Thyroid gland (tissue), 4 donors: ENCODE measurements around the gene ERC1. TPM values are rescaled to one million over a fixed set of nuclear protein-coding genes. Genes with fewer than 3 reads are reported as not detected.

ENCODE experiments used
- DNase-seq, 2 donors: peaks; one replicate each; pipeline ENCODE4 v3.0.0-alpha.2; 2019
- H3K27ac ChIP-seq, 3 donors: fragments of 200-600 bp; sonication (generic); 1 replicate in 2 of 3; 2 replicates in 1 of 3; pipeline ENCODE4 v1.5.1; 2016 to 2019; ENCODE audit warnings: mild to moderate bottlenecking in 1 of 3, moderate library complexity in 1 of 3
- H3K27me3 ChIP-seq: fragments of 200-600 bp; sonication (generic); one replicate; pipeline ENCODE4 v1.5.1; 2019
- H3K36me3 ChIP-seq, 2 donors: fragments of 200-600 bp; sonication (generic); one replicate each; pipeline ENCODE4 v1.5.1; 2016 to 2019
- H3K4me1 ChIP-seq, 2 donors: fragments of 200-600 bp; sonication (generic); one replicate each; pipeline ENCODE4 v1.5.1; 2017 to 2019
- H3K4me3 ChIP-seq, 3 donors: fragments of 200-600 bp; sonication (generic); replicated peaks in 1 of 3; 1 replicate in 2 of 3; 2 replicates in 1 of 3; pipeline ENCODE4 v1.5.1; 2016; ENCODE audit warnings: mild to moderate bottlenecking in 1 of 3
- H3K9me3 ChIP-seq: fragments of 200-600 bp; sonication (generic); one replicate; pipeline ENCODE4 v1.5.1; 2017
- CTCF ChIP-seq, 6 experiments: fragments of 200-600 bp in 3 of 6; fragments of 450-650 bp in 3 of 6; sonication (generic) in 3 of 6; IDR thresholded peaks; one replicate each; pipeline ENCODE4 v1.5.1; 2016 to 2019; ENCODE audit warnings: antibody characterized with exemption in 6 of 6, mild to moderate bottlenecking in 2 of 6, inconsistent platforms in 1 of 6, moderate library complexity in 1 of 6
- POLR2A ChIP-seq, 2 donors: fragments of 450-650 bp; IDR thresholded peaks; one replicate each; pipeline ENCODE4 v1.6.1; 2017; ENCODE audit warnings: antibody characterized with exemption in 2 of 2, mild to moderate bottlenecking in 2 of 2, moderate library complexity in 1 of 2
- WGBS, 2 donors: methylation state at CpG; one replicate each; pipeline ENCODE4 v1.1.5; 2017; 5-methylcytosine and 5-hydroxymethylcytosine counted together
- intact Hi-C: fragments of 100-400 bp; cut with DNase I; formaldehyde crosslinking; loops from one replicate; pipeline ENCODE4 v1.15.1; 2023
- total RNA-seq, 4 donors: library from RNA; depleted of rRNA; stranded (reverse); fragments of >200 nt; gene quantifications; one replicate each; pipeline ENCODE4 v1.2.3, GENCODE V29; 2016

ERC1 gene
- total RNA-seq, 4 donors from 2014 or later: 39.8 to 84.2 (median 75.8) TPM

- DNase-seq: no peak
- no peak overlapping the region for H3K4me3 ChIP-seq
- 98 to 100% methylated on average over 1 of the region's 1 CpG for WGBS, 2 donors
- no peak overlapping the region for H3K27ac ChIP-seq
- H3K27me3 ChIP-seq: no peaks in the 10 kb centered on the region
- TF ChIP-seq POLR2A (IDR thresholded peaks at IDR 0.05) (no peak), CTCF (IDR thresholded peaks at IDR 0.05) (no peak)
- no peaks in the 10 kb centered on the region for H3K9me3 ChIP-seq
- intact Hi-C loops: no loop called here
- H3K36me3 ChIP-seq: no peaks in the 10 kb centered on the region
- peaks cover 14 to 16% of the 10 kb centered on the region in 2 donors for H3K4me1 ChIP-seq
Measured at GRCh38 chr12:1127021-1127420, 136.0 kb downstream of the ERC1 start.

- no peaks in the 10 kb centered on the region for H3K9me3 ChIP-seq
- intact Hi-C loops: no loop called here
- H3K36me3 ChIP-seq: no peaks in the 10 kb centered on the region
- no peaks in the 10 kb centered on the region for H3K27me3 ChIP-seq
- peak overlapping the region in 2 of 3 donors; percentile 7 to 41 for H3K27ac ChIP-seq
- H3K4me3 ChIP-seq: no peak overlapping the region
- TF ChIP-seq POLR2A (IDR thresholded peaks at IDR 0.05) (no peak), CTCF (IDR thresholded peaks at IDR 0.05) (no peak)
- H3K4me1 ChIP-seq: peaks cover 14 to 28% of the 10 kb centered on the region in 2 donors
- WGBS, 2 donors: 42 to 45% methylated on average over 3 of the region's 3 CpGs
- peak; percentile 53 to 69 for DNase-seq
Measured at GRCh38 chr12:1130164-1130563, 139.1 kb downstream of the ERC1 start.

- WGBS, 2 donors: 46 to 53% methylated on average over 4 of the region's 4 CpGs
- peak overlapping the region; percentile 7 to 41 (median 7) for H3K27ac ChIP-seq
- intact Hi-C loops: no loop called here
Measured at GRCh38 chr12:1130571-1130970, 139.5 kb downstream of the ERC1 start.

GRCh38 chr12:1131811-1132224 lies 140.8 kb downstream of the ERC1 start:
- WGBS, 2 donors: 56 to 58% methylated on average over 2 of the region's 2 CpGs

More at GRCh38 chr12:1130571-1130970, 139.5 kb downstream of the ERC1 start:
- Histone ChIP-seq H3K27me3 (no peaks in the 10 kb centered on the region), H3K9me3 (no peaks in the 10 kb centered on the region), H3K4me1 (peaks cover 14 to 28% of the 10 kb centered on the region in 2 donors), H3K36me3 (no peaks in the 10 kb centered on the region), H3K4me3 (no peak overlapping the region)
- no peak for TF ChIP-seq CTCF (IDR thresholded peaks at IDR 0.05)
- TF ChIP-seq POLR2A (IDR thresholded peaks at IDR 0.05): no peak
- DNase-seq: no peak

GRCh38 chr12:1132311-1132710 lies 141.3 kb downstream of the ERC1 start:
- no peak for DNase-seq
- peaks cover 14 to 28% of the 10 kb centered on the region in 2 donors for H3K4me1 ChIP-seq
- 63 to 64% methylated on average over 6 of the region's 6 CpGs for WGBS, 2 donors
- H3K36me3 ChIP-seq: no peaks in the 10 kb centered on the region
- H3K4me3 ChIP-seq: no peak overlapping the region
- H3K9me3 ChIP-seq: no peaks in the 10 kb centered on the region
- no peaks in the 10 kb centered on the region for H3K27me3 ChIP-seq
- no peak overlapping the region for H3K27ac ChIP-seq
- intact Hi-C loops: no loop called here
- TF ChIP-seq CTCF (IDR thresholded peaks at IDR 0.05) (no peak), POLR2A (IDR thresholded peaks at IDR 0.05) (no peak)

More at GRCh38 chr12:1131811-1132224, 140.8 kb downstream of the ERC1 start:
- H3K9me3 ChIP-seq: no peaks in the 10 kb centered on the region
- H3K4me1 ChIP-seq: peaks cover 14 to 28% of the 10 kb centered on the region in 2 donors
- no peaks in the 10 kb centered on the region for H3K36me3 ChIP-seq
- DNase-seq: peak; percentile 18 to 41
- no peak overlapping the region for H3K27ac ChIP-seq
- H3K27me3 ChIP-seq: no peaks in the 10 kb centered on the region
- TF ChIP-seq POLR2A (IDR thresholded peaks at IDR 0.05) (no peak), CTCF (IDR thresholded peaks at IDR 0.05) (no peak)
- intact Hi-C loops: no loop called here
- no peak overlapping the region for H3K4me3 ChIP-seq
